Glomerular endothelial cell (primary cell): ENCODE data around the gene BNC2. TPM values are rescaled to one million over a fixed set of nuclear protein-coding genes. Genes with fewer than 3 reads are reported as not detected.

Experiments used
- DNase-seq: peaks from one replicate; pipeline ENCODE4 v3.0.0-alpha.2; 2011; ENCODE audit warnings: low read depth, low spot score; ENCODE audit errors: extremely low read depth
- total RNA-seq: library from RNA; depleted of rRNA; stranded (reverse); fragments of >200 nt; gene quantifications from 2 replicates; pipeline ENCODE4 v1.2.3, GENCODE V29; 2015

The BNC2 gene
- total RNA-seq, 1 donor from 2014 or later = 19.0 TPM

GRCh38 chr9:16817002-16817401 is 53.5 kb downstream of the BNC2 start:
- no peak for DNase-seq

GRCh38 chr9:16816011-16816410 is 54.5 kb downstream of the BNC2 start:
- DNase-seq = no peak

GRCh38 chr9:16815079-16815478 is 55.4 kb downstream of the BNC2 start:
- no peak for DNase-seq

GRCh38 chr9:16813838-16814237 is 56.6 kb downstream of the BNC2 start:
- no peak for DNase-seq

GRCh38 chr9:16811987-16812685 is 58.3 kb downstream of the BNC2 start:
- no peak for DNase-seq

- no peak for DNase-seq
Measured at GRCh38 chr9:16809912-16810610, 60.4 kb downstream of the BNC2 start.

GRCh38 chr9:16806674-16807073 is 63.8 kb downstream of the BNC2 start:
- DNase-seq = no peak

GRCh38 chr9:16803648-16804047 is 66.8 kb downstream of the BNC2 start:
- no peak for DNase-seq

- DNase-seq = no peak
Measured at GRCh38 chr9:16801871-16802466, 68.5 kb downstream of the BNC2 start.

- no peak for DNase-seq
Measured at GRCh38 chr9:16796304-16796825, 74.1 kb downstream of the BNC2 start.

- no peak for DNase-seq
Measured at GRCh38 chr9:16794871-16795639, 75.4 kb downstream of the BNC2 start.

- no peak for DNase-seq
Measured at GRCh38 chr9:16794103-16794502, 76.4 kb downstream of the BNC2 start.

GRCh38 chr9:16787724-16788123 is 82.7 kb downstream of the BNC2 start:
- no peak for DNase-seq

GRCh38 chr9:16784002-16784401 is 86.5 kb downstream of the BNC2 start:
- DNase-seq = no peak

GRCh38 chr9:16782490-16782889 is 88.0 kb downstream of the BNC2 start:
- no peak for DNase-seq

- no peak for DNase-seq
Measured at GRCh38 chr9:16775330-16775729, 95.1 kb downstream of the BNC2 start.

GRCh38 chr9:16773617-16774016 is 96.9 kb downstream of the BNC2 start:
- no peak for DNase-seq

- no peak for DNase-seq
Measured at GRCh38 chr9:16773116-16773515, 97.4 kb downstream of the BNC2 start.

- no peak for DNase-seq
Measured at GRCh38 chr9:16771356-16771755, 99.1 kb downstream of the BNC2 start.

- no peak for DNase-seq
Measured at GRCh38 chr9:16769291-16769690, 101.2 kb downstream of the BNC2 start.

GRCh38 chr9:16768816-16769215 is 101.7 kb downstream of the BNC2 start:
- no peak for DNase-seq
